Osteoblast (primary cell): ENCODE measurements around the gene PDZD8. TPM values are rescaled to one million over a fixed set of nuclear protein-coding genes. Genes with fewer than 3 reads are reported as not detected.

ENCODE experiments used
- DNase-seq: peaks from one replicate; pipeline ENCODE4 v3.0.0; 2011; ENCODE audit warnings: low spot score, mixed read lengths; ENCODE audit not compliant: insufficient read length; ENCODE audit errors: missing footprints
- H2AFZ ChIP-seq: 2 replicates; pipeline ENCODE4 v1.6.0; 2011; ENCODE audit warnings: mild to moderate bottlenecking, low read length
- H3K27ac ChIP-seq: 2 replicates; pipeline ENCODE4 v1.5.1; 2011; ENCODE audit warnings: mild to moderate bottlenecking, low read depth, low read length, moderate library complexity
- H3K27me3 ChIP-seq: 2 replicates; pipeline ENCODE4 v1.6.0; 2012; ENCODE audit warnings: mild to moderate bottlenecking, control low read depth, inconsistent platforms, low read length, moderate library complexity; ENCODE audit not compliant: insufficient read depth
- H3K36me3 ChIP-seq: 2 replicates; pipeline ENCODE4 v1.5.1; 2011; ENCODE audit warnings: mild to moderate bottlenecking, low read length, control low read depth, moderate library complexity; ENCODE audit not compliant: insufficient read depth
- H3K4me1 ChIP-seq: 2 replicates; pipeline ENCODE4 v1.5.1; 2011; ENCODE audit warnings: mild to moderate bottlenecking, low read length, control low read depth, moderate library complexity; ENCODE audit not compliant: insufficient read depth
- H3K4me2 ChIP-seq: 2 replicates; pipeline ENCODE4 v1.6.0; 2011; ENCODE audit warnings: mild to moderate bottlenecking, low read length; ENCODE audit not compliant: insufficient read depth
- H3K4me3 ChIP-seq: fragments of 200-600 bp; sonication (generic); 3 replicates; pipeline ENCODE4 v1.5.1; 2012; ENCODE audit warnings: mild to moderate bottlenecking, low read length, inconsistent platforms; ENCODE audit not compliant: insufficient read depth
- H3K79me2 ChIP-seq: 2 replicates; pipeline ENCODE4 v1.6.0; 2012; ENCODE audit warnings: mild to moderate bottlenecking, low read length, control low read depth, inconsistent platforms; ENCODE audit not compliant: insufficient read depth
- H3K9me3 ChIP-seq: 2 replicates; pipeline ENCODE4 v1.5.1; 2011; ENCODE audit warnings: low read depth, low read length, control low read depth
- H4K20me1 ChIP-seq: 2 replicates; pipeline ENCODE4 v1.6.0; 2012; ENCODE audit warnings: mild to moderate bottlenecking, low read length, control low read depth; ENCODE audit not compliant: insufficient read depth
- total RNA-seq: library from RNA; depleted of rRNA; stranded (reverse); fragments of >200 nt; gene quantifications from 2 replicates; pipeline ENCODE4 v1.2.3, GENCODE V29; 2012
- TF ChIP-seq, protein P1 (sequence below): IDR thresholded peaks from 2 replicates; pipeline ENCODE4 v1.5.1; 2011; ENCODE audit warnings: mild to moderate bottlenecking, low read depth, low read length, moderate library complexity; ENCODE audit errors: extremely low read depth

Gene PDZD8
- total RNA-seq, 1 donor: 35.8 TPM

DNA sequence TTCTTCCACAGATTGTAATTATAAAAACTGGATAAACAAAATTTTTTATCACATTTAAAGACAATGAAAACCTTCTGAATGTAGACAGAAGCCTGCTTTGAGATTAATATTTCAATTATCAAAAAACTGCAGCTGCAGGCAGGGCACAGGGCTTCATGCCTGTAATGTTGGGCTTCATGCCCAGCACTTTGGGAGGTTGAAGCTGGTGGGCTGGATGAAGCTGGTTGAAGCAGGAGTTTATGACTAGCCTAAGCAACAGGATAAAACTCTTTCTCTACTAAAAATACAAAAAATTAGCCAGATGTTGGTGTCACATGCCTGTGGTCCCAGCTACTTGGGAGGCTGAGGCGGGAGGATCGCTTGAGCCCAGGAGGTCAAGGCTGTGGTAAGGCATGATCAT lies 41.2 kb downstream of the PDZD8 start:
- peaks cover 62% of the 10 kb centered on the region for H3K79me2 ChIP-seq

DNA sequence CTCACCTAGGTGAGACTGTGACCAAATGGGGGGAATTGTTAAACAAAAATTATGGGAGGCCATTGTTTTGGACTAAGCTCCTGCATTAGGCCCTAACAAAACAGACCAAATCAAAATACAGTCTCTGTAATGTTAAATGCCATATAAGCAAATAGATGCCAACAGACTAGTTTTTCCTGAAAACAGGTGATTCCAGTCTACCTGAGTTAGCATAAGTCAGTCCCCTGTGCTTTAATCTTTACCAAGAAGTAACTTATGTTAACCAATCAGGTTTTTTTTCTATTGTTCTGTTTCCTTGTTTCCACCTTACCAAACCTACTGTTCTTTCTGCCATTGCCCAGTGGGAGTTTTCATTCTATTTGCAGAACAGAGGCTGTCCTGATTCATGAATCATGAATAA lies 48.0 kb downstream of the PDZD8 start:
- Histone ChIP-seq H3K79me2 (peaks cover 60% of the 10 kb centered on the region), H4K20me1 (peaks cover 38% of the 10 kb centered on the region), H3K9me3 (no peaks in the 10 kb centered on the region), H3K36me3 (no peaks in the 10 kb centered on the region), H3K4me1 (peaks cover 5% of the 10 kb centered on the region), H3K4me3 (no peak overlapping the region), H3K27me3 (no peaks in the 10 kb centered on the region), H3K4me2 (no peak overlapping the region), H3K27ac (no peak overlapping the region), H2AFZ (no peak overlapping the region)
- TF ChIP-seq, protein P1, sequence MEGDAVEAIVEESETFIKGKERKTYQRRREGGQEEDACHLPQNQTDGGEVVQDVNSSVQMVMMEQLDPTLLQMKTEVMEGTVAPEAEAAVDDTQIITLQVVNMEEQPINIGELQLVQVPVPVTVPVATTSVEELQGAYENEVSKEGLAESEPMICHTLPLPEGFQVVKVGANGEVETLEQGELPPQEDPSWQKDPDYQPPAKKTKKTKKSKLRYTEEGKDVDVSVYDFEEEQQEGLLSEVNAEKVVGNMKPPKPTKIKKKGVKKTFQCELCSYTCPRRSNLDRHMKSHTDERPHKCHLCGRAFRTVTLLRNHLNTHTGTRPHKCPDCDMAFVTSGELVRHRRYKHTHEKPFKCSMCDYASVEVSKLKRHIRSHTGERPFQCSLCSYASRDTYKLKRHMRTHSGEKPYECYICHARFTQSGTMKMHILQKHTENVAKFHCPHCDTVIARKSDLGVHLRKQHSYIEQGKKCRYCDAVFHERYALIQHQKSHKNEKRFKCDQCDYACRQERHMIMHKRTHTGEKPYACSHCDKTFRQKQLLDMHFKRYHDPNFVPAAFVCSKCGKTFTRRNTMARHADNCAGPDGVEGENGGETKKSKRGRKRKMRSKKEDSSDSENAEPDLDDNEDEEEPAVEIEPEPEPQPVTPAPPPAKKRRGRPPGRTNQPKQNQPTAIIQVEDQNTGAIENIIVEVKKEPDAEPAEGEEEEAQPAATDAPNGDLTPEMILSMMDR: no peak
- no peak for DNase-seq

More for the DNA sequence above, 41.2 kb downstream of the PDZD8 start:
- no peak for DNase-seq
- H2AFZ ChIP-seq: no peak overlapping the region
- peak overlapping the region; percentile 15 for H3K27ac ChIP-seq
- H3K4me2 ChIP-seq: no peak overlapping the region
- H3K4me1 ChIP-seq: no peaks in the 10 kb centered on the region
- H4K20me1 ChIP-seq: peaks cover 20% of the 10 kb centered on the region
- no peaks in the 10 kb centered on the region for H3K27me3 ChIP-seq
- no peak overlapping the region for H3K4me3 ChIP-seq
- TF ChIP-seq, protein P1: no peak
- no peaks in the 10 kb centered on the region for H3K36me3 ChIP-seq
- no peaks in the 10 kb centered on the region for H3K9me3 ChIP-seq

DNA sequence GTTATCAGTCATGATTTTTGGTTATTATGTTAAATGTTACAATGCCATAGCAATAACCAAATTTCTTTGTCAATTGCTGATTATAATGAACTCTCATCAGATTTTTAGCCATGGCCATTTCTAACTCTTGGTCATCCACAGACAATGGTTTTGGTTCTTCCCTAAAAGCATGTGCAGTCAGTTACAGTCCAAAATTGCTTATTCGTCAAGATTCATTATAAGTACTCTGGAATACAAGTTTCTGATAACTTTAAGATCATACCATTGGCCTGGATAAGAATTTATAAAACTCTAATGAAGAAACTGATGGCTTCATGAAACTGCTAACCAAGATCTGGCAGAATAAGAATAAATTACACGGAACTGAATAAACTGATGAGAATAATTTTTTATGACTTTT lies 50.9 kb downstream of the PDZD8 start:
- Histone ChIP-seq H3K27ac (no peak overlapping the region), H3K79me2 (peaks cover 47% of the 10 kb centered on the region), H3K9me3 (no peaks in the 10 kb centered on the region), H3K27me3 (no peaks in the 10 kb centered on the region), H3K4me2 (no peak overlapping the region), H3K36me3 (no peaks in the 10 kb centered on the region), H3K4me3 (no peak overlapping the region), H2AFZ (no peak overlapping the region), H3K4me1 (peaks cover 7% of the 10 kb centered on the region), H4K20me1 (peaks cover 41% of the 10 kb centered on the region)
- no peak for DNase-seq
- TF ChIP-seq, protein P1: no peak

DNA sequence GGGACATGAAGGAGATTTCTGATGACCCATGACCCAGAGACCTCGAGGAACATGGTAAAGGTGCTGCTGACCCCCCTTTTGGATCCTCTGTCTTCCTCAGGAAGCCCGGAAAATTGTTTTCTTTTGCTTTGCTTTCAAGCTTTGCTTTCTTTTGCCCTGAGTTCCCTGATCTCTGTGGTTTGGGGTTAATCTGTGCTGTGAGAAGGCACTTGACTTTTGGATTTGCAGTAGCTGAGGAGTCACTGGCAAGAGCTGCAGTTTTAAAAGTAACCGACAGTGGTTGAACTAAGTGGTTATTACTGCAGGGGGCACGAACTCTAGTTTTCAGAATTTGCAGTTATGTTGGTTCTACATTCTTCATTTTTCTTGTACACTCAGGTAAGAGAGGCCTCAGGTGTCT lies 53.0 kb downstream of the PDZD8 start:
- H3K36me3 ChIP-seq: no peaks in the 10 kb centered on the region
- DNase-seq: peak; percentile 21
- peaks cover 42% of the 10 kb centered on the region for H3K79me2 ChIP-seq
- no peak overlapping the region for H3K4me2 ChIP-seq
- no peaks in the 10 kb centered on the region for H3K9me3 ChIP-seq
- no peak overlapping the region for H3K4me3 ChIP-seq
- H3K4me1 ChIP-seq: peaks cover 7% of the 10 kb centered on the region
- TF ChIP-seq, protein P1: peak; percentile 29
- H3K27ac ChIP-seq: no peak overlapping the region
- H2AFZ ChIP-seq: no peak overlapping the region
- H4K20me1 ChIP-seq: peaks cover 36% of the 10 kb centered on the region
- H3K27me3 ChIP-seq: no peaks in the 10 kb centered on the region
